Measurements from ENCODE around the gene ERG. TPM values are rescaled to one million over a fixed set of nuclear protein-coding genes. Genes with fewer than 3 reads are reported as not detected.

Gene ERG
- total and polyA plus RNA-seq, 4 donors = 8.6 to 30.3 (median 21.0) TPM

GRCh38 chr21:38443110-38443509 is 55.2 kb downstream of the ERG start:
- Histone ChIP-seq H3K36me3 (ENCODE audit: control insufficient read depth in 4 of 4, insufficient read depth in 4 of 4, low read length in 4 of 4) (peaks cover 0 to 3% (median 0%) of the 10 kb centered on the region in 4 donors), H3K27ac (ENCODE audit: low read depth in 1 of 2, low read length in 1 of 2) (peak overlapping the region in 1 of 2 donors; percentile 23), H3K27me3 (ENCODE audit: control insufficient read depth in 3 of 3, insufficient read depth in 3 of 3, low read length in 2 of 3) (no peaks in the 10 kb centered on the region), H3K4me1 (ENCODE audit: control insufficient read depth in 5 of 5, insufficient read depth in 5 of 5, low read length in 5 of 5) (peaks cover 0 to 28% (median 12%) of the 10 kb centered on the region in 5 donors), H3K9ac (ENCODE audit: insufficient read depth in 1 of 2, low read length in 2 of 2) (no peak overlapping the region), H3K9me3 (ENCODE audit: control insufficient read depth in 4 of 4, insufficient read depth in 3 of 4, low read length in 3 of 4) (peaks cover 0 to 2% (median 0%) of the 10 kb centered on the region in 4 donors), H3K4me3 (no peak overlapping the region)
- DNase-seq (no peak), ATAC-seq (ENCODE audit: insufficient read depth, low FRiP score) (no peak)
- TF ChIP-seq, protein P1, sequence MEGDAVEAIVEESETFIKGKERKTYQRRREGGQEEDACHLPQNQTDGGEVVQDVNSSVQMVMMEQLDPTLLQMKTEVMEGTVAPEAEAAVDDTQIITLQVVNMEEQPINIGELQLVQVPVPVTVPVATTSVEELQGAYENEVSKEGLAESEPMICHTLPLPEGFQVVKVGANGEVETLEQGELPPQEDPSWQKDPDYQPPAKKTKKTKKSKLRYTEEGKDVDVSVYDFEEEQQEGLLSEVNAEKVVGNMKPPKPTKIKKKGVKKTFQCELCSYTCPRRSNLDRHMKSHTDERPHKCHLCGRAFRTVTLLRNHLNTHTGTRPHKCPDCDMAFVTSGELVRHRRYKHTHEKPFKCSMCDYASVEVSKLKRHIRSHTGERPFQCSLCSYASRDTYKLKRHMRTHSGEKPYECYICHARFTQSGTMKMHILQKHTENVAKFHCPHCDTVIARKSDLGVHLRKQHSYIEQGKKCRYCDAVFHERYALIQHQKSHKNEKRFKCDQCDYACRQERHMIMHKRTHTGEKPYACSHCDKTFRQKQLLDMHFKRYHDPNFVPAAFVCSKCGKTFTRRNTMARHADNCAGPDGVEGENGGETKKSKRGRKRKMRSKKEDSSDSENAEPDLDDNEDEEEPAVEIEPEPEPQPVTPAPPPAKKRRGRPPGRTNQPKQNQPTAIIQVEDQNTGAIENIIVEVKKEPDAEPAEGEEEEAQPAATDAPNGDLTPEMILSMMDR (IDR thresholded peaks at IDR 0.05; ENCODE audit: control extremely low read depth, extremely low read depth) = no peak
- WGBS, 2 donors = 61 to 79% methylated on average over 8 of the region's 8 CpGs

DNA sequence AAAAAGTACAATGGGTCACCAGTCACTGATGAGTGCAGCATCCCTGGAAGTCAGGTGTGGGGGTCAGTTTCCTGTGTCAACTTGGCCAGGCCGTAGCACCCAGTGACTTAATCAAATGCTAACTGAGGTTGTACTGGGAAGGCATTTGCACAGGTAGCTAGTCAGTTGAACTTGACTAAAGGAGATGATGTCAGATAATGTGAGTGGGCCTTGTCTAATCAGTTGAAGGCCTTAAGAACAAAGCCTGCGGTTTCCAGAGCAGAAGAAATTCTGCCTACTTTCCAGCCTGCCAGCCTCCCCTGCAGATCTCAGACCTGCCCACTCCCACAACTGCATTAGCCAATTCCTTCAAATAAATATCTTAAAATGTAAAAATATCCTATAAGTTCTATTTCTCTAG is 57.1 kb downstream of the ERG start:
- TF ChIP-seq, protein P1 (IDR thresholded peaks at IDR 0.05; ENCODE audit: control extremely low read depth, extremely low read depth) = no peak
- Histone ChIP-seq H3K36me3 (ENCODE audit: control insufficient read depth in 4 of 4, insufficient read depth in 4 of 4, low read length in 4 of 4) (peaks cover 0 to 3% (median 0%) of the 10 kb centered on the region in 4 donors), H3K9ac (ENCODE audit: insufficient read depth in 1 of 2, low read length in 2 of 2) (no peak overlapping the region), H3K27me3 (ENCODE audit: control insufficient read depth in 3 of 3, insufficient read depth in 3 of 3, low read length in 2 of 3) (no peaks in the 10 kb centered on the region), H3K27ac (ENCODE audit: low read depth in 1 of 2, low read length in 1 of 2) (no peak overlapping the region), H3K4me3 (no peak overlapping the region), H3K4me1 (ENCODE audit: control insufficient read depth in 5 of 5, insufficient read depth in 5 of 5, low read length in 5 of 5) (peaks cover 0 to 33% (median 11%) of the 10 kb centered on the region in 5 donors), H3K9me3 (ENCODE audit: control insufficient read depth in 4 of 4, insufficient read depth in 3 of 4, low read length in 3 of 4) (peaks cover 0 to 2% (median 0%) of the 10 kb centered on the region in 4 donors)
- DNase-seq (no peak), ATAC-seq (ENCODE audit: insufficient read depth, low FRiP score) (no peak)
- 52 to 71% methylated on average over 2 of the region's 2 CpGs for WGBS, 2 donors

DNA sequence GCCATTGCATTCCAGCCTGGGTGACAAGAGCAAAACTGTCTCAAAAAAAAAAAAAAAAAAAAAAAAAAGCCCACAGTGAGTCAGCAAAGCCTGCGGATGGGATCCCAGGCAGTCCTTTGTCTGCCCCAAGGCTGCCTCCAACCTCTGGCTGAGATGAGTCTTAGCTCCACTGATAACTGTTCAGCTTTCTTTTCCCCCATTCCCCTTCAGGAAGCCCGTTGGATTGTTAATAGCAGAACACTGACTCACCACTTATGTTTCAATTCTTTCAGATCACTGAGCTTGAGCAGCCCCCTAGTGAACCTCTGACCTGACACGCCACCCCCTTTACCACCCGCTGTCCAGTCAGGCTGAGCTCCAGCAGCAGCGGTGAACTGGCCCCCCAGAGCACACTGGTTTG is 57.5 kb downstream of the ERG start:
- TF ChIP-seq, protein P1 (IDR thresholded peaks at IDR 0.05; ENCODE audit: control extremely low read depth, extremely low read depth) = no peak
- H3K9me3 ChIP-seq (ENCODE audit: control insufficient read depth in 4 of 4, insufficient read depth in 3 of 4, low read length in 3 of 4) = peaks cover 0 to 2% (median 0%) of the 10 kb centered on the region in 4 donors
- DNase-seq = no peak
- H3K4me3 ChIP-seq = no peak overlapping the region
- peaks cover 0 to 3% (median 0%) of the 10 kb centered on the region in 4 donors for H3K36me3 ChIP-seq (ENCODE audit: control insufficient read depth in 4 of 4, insufficient read depth in 4 of 4, low read length in 4 of 4)
- no peak for ATAC-seq (ENCODE audit: insufficient read depth, low FRiP score)
- no peak overlapping the region for H3K9ac ChIP-seq (ENCODE audit: insufficient read depth in 1 of 2, low read length in 2 of 2)
- H3K4me1 ChIP-seq (ENCODE audit: control insufficient read depth in 5 of 5, insufficient read depth in 5 of 5, low read length in 5 of 5) = peaks cover 0 to 33% (median 11%) of the 10 kb centered on the region in 5 donors
- no peak overlapping the region for H3K27ac ChIP-seq (ENCODE audit: low read depth in 1 of 2, low read length in 1 of 2)
- H3K27me3 ChIP-seq (ENCODE audit: control insufficient read depth in 3 of 3, insufficient read depth in 3 of 3, low read length in 2 of 3) = no peaks in the 10 kb centered on the region
- WGBS, 2 donors = 69 to 73% methylated on average over 5 of the region's 5 CpGs

DNA sequence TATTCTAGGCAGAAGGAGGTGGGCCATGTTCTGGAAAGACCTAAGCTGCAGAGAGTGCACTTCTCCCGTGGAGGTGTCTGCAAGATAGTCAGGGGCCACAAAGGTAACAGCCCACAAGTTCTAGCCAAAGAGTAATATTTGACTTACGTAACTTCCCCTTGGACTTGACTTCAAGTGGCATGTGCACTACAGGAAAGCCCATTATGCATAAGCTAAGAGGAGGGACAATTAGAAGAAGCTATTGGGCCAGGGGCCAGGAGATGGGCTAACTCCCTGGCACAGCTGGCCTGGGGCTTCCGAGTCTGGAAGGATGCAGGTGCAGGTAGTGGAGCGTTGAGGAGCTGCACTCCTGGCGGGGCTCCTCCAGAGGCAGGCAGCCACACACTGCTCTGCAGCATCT is 58.3 kb downstream of the ERG start:
- no peak overlapping the region for H3K4me3 ChIP-seq
- H3K27ac ChIP-seq (ENCODE audit: low read depth in 1 of 2, low read length in 1 of 2) = peak overlapping the region in 1 of 2 donors; percentile 35
- no peak for DNase-seq
- no peak overlapping the region for H3K9ac ChIP-seq (ENCODE audit: insufficient read depth in 1 of 2, low read length in 2 of 2)
- TF ChIP-seq, protein P1 (IDR thresholded peaks at IDR 0.05; ENCODE audit: control extremely low read depth, extremely low read depth) = no peak
- no peaks in the 10 kb centered on the region for H3K27me3 ChIP-seq (ENCODE audit: control insufficient read depth in 3 of 3, insufficient read depth in 3 of 3, low read length in 2 of 3)
- H3K9me3 ChIP-seq (ENCODE audit: control insufficient read depth in 4 of 4, insufficient read depth in 3 of 4, low read length in 3 of 4) = peaks cover 0 to 2% (median 0%) of the 10 kb centered on the region in 4 donors
- peaks cover 0 to 3% (median 0%) of the 10 kb centered on the region in 4 donors for H3K36me3 ChIP-seq (ENCODE audit: control insufficient read depth in 4 of 4, insufficient read depth in 4 of 4, low read length in 4 of 4)
- ATAC-seq (ENCODE audit: insufficient read depth, low FRiP score) = no peak
- peaks cover 0 to 33% (median 14%) of the 10 kb centered on the region in 5 donors for H3K4me1 ChIP-seq (ENCODE audit: control insufficient read depth in 5 of 5, insufficient read depth in 5 of 5, low read length in 5 of 5)
- WGBS, 2 donors = 27 to 41% methylated on average over 5 of the region's 5 CpGs
